Measurements from ENCODE around the gene NSMCE1.
"Not testable (repeated sequence)": the region's sequence is repeated elsewhere in the genome, so short reads cannot be mapped to it uniquely, and the experiment has no call there.

The NSMCE1 gene

GRCh38 chr16:27301236-27301861 is 32.8 kb upstream of the NSMCE1 start:
- TF ChIP-seq CTCF (IDR thresholded peaks at IDR 0.05; ENCODE audit: borderline replicate concordance, insufficient read depth, low read depth, low read length) = no peak
- no peak overlapping the region for H3K4me3 ChIP-seq (ENCODE audit: low read depth, low read length)

GRCh38 chr16:27298132-27298531 is 29.6 kb upstream of the NSMCE1 start:
- H3K4me3 ChIP-seq (ENCODE audit: low read depth, low read length) = no peak overlapping the region
- TF ChIP-seq CTCF (IDR thresholded peaks at IDR 0.05; ENCODE audit: borderline replicate concordance, insufficient read depth, low read depth, low read length) = no peak

- no peak for TF ChIP-seq CTCF (IDR thresholded peaks at IDR 0.05; ENCODE audit: borderline replicate concordance, insufficient read depth, low read depth, low read length)
- H3K4me3 ChIP-seq (ENCODE audit: low read depth, low read length) = no peak overlapping the region
These were observed 24.8 kb upstream of the NSMCE1 start for GRCh38 chr16:27293343-27293742.

GRCh38 chr16:27291722-27292240 is 23.2 kb upstream of the NSMCE1 start:
- TF ChIP-seq CTCF (IDR thresholded peaks at IDR 0.05; ENCODE audit: borderline replicate concordance, insufficient read depth, low read depth, low read length) = no peak
- no peak overlapping the region for H3K4me3 ChIP-seq (ENCODE audit: low read depth, low read length)

GRCh38 chr16:27291106-27291505 is 22.5 kb upstream of the NSMCE1 start:
- TF ChIP-seq CTCF (IDR thresholded peaks at IDR 0.05; ENCODE audit: borderline replicate concordance, insufficient read depth, low read depth, low read length) = no peak
- H3K4me3 ChIP-seq (ENCODE audit: low read depth, low read length) = no peak overlapping the region

- H3K4me3 ChIP-seq (ENCODE audit: low read depth, low read length) = no peak overlapping the region
- no peak for TF ChIP-seq CTCF (IDR thresholded peaks at IDR 0.05; ENCODE audit: borderline replicate concordance, insufficient read depth, low read depth, low read length)
These were observed 22.0 kb upstream of the NSMCE1 start for GRCh38 chr16:27290562-27290961.

GRCh38 chr16:27289669-27290068 is 21.1 kb upstream of the NSMCE1 start:
- H3K4me3 ChIP-seq (ENCODE audit: low read depth, low read length) = no peak overlapping the region
- TF ChIP-seq CTCF (IDR thresholded peaks at IDR 0.05; ENCODE audit: borderline replicate concordance, insufficient read depth, low read depth, low read length) = no peak

- H3K4me3 ChIP-seq (ENCODE audit: low read depth, low read length) = not testable (repeated sequence)
These were observed 19.7 kb upstream of the NSMCE1 start for GRCh38 chr16:27288313-27288712.

Measured in GM12875 (cell line).